NCI-H510A (cell line): Measurements from ENCODE around the gene CMYA5.

Experiments used
- DNase-seq: peaks from one replicate; lab custom pipeline; 2025; lab: John Stamatoyannopoulos, UW

The CMYA5 gene

DNA sequence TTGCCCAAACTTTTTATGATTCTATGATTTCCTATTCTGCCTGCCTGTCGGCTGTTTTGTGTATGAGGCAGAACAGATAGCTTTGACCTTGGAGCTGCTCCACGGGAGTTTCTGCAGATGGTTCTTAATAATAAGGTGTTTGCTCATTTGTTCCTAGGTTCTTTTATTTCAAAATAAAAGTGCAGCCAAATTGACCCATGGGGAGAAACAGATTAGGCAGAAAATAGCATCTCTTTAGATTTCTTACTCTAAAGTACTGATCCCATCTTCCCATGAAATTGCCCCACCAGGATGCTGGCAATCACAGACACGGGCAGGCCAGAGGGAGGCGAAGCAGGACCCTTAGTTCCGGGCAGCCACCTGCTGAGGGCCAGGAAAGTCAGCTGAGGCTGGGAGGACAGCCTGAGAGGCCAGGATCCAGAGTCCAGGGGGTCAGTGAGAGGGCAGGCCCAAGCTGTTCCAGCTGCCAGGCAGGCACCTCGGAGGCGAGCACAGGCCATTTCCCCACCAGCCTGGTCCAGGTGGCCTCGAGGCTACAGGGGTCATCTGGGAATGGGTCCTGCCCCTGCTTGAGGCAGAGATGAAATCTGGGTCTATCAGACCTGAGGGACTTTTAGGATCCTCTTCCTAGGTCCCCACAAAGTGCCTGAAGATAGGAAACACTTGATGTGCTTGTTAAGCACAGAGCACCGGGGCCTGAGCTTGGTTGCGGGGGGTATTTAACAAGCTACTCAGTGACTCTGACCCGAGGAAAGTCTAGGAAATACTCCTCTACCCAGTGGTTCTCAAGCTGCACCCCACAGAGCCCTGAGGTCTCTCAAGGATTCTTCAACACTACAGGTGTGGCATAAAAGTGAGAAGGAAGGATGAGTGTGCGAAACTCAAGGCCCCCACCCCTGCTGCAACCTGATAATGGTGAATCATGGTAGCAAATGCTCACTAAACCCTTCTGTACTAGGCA, 145.4 kb downstream of the CMYA5 start:
- DNase-seq = no peak

- DNase-seq = no peak
Observed at GRCh38 chr5:79837761-79838551, 148.3 kb downstream of the CMYA5 start.

GRCh38 chr5:79840084-79840990, 150.7 kb downstream of the CMYA5 start:
- DNase-seq = no peak

- no peak for DNase-seq
Observed at GRCh38 chr5:79841172-79841571, 151.5 kb downstream of the CMYA5 start.

GRCh38 chr5:79842006-79842881, 152.6 kb downstream of the CMYA5 start:
- no peak for DNase-seq

GRCh38 chr5:79842991-79843390, 153.4 kb downstream of the CMYA5 start:
- DNase-seq = no peak

DNA sequence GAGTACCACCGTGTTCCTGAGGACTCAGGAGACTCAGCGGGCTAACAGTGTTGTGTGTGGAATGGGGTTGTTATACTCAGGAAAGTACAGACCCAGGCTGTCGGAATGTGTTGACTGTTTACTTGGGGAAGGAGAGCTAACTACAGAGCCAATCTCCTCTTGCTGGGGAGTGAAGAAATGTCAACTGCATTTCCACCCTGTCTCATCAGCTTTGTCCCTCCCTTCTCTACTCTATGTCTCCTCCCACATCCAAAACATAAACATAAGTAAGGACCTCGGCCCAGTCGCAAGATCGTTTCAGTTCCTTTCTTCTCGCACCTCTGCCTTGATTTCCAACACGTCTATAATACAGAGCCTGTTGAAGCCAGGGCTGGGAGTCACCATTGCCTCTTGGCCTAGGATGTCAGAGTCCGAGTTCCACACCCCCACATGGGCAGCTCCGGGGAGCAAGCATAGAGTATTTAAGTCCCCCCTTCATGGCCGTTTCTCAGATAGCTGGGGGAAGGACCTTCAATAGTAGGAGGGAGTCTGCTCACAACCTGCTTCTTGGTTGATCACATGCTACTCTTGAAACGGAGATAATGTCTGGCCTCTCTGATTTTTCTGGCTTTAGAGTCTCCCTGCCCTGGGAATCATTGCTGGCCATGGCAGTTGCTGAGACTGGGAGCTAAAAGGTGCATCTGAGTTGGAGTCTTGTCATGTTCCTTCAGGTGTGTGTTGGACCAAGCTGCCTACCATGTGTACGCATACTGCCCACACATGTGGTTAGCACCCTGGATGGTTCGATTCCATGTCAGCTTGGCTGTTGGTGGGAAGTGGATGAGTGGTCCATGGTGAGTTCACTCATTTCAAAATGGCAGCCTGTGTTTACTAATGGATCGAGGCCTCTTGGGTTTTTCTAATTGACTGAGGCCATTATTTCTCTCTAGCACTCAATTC, 154.1 kb downstream of the CMYA5 start:
- DNase-seq = no peak

GRCh38 chr5:79844571-79844970, 154.9 kb downstream of the CMYA5 start:
- DNase-seq = no peak

DNA sequence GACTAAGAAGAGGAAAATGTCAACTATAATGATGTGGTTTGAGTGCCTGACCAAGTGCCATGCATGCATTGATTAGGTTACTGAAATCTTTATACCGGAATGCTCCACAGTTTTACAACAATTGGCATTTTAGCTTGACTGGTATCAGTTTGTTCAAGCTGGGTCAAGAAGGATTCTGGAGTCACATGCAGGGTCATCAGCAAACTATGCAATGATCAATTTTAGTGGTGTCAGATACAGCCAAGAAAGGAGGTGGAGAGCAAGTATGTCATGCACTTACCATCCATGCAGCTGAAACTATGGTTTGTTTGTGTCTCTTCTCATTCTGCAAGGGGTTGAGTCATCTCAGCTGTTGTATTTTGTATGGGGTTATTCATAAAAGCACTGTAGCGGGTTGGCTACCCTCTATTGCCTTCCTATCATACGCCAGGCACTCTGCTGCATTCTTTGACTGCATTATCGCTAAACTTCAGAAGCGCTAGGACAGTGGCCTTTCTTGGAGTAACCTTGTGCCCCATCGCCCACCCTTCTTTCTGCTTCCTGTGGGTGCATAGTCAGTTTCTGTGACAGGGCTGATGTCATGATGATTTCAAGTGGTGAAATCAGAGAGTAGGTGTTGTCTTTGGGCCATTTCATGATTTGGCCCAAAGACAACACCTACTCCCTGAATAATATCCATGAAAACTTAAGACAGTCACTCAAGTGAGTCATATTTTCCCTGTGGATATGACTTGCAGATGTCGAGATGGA, 156.0 kb downstream of the CMYA5 start:
- DNase-seq = no peak

DNA sequence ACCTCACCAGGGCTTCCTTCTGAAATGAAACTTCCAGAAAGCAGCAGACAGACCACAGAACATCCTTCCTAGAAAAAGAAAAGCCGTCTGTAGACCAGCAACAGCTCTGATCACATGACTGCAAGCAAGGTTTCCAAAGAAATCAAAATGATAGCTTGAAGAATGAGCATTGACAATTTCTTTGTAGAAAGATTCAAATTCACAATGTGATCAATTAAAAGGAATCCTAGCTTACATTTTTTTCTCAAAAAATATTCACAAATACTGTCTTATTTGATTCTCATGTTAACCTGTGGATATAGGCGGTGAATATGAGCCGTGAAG, 156.5 kb downstream of the CMYA5 start:
- DNase-seq = no peak

DNA sequence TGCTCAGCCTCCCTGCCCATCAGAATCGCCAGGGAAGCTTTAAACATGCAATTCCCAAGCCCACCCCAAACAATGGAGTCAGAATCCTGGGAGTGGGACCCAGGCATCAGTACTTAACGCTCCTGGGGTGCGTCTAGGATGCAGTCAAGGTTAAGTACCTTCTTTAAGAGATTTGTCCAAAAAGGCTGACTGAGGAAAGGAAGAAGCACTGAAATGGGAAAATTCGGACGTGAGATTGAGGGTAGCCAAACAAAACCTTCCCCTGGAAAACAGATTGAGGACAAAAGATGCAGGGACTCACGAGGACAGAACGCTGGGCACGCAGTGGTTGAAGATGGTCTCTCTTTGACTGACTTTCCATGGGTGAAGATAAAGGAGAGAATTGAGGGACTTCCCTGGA, 157.9 kb downstream of the CMYA5 start:
- DNase-seq = no peak

DNA sequence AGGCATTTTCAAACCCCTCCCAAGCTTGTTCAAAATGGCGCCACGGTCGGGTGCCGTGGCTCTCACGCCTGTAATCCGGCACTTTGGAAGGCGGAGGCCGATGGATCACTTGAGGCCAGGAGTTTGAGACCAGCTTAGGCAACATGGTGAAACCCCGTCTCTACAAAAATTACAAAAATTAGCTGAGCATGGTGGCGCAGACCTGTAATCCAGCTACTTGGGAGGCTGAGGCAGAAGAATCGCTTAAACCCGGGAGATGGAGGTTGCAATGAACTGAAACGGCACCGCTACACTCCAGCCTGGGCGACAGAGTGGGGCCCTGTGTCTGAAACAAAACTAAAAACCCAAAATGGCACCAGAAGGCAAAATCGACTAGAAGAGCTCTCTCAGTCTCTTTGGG, 159.4 kb downstream of the CMYA5 start:
- DNase-seq = no peak
